MCF 10A (cell line): ENCODE results near the gene ZNF638. TPM values are rescaled to one million over a fixed set of nuclear protein-coding genes. Genes with fewer than 3 reads are reported as not detected.

ENCODE experiments used
- BruUV-seq: library from RNA; stranded (reverse); fragments of 400-500 nt; replicated peaks from 2 replicates; lab custom pipeline; 2021; lab: Mats Ljungman, UMichigan
- CTCF ChIA-PET: fragments of 300-600 bp; sonication (Branson Sonifier 250); formaldehyde crosslinking; extraction: SDS; loops from one replicate; lab custom pipeline; 2021; ENCODE audit warnings: antibody characterized with exemption, inconsistent platforms; lab: Yijun Ruan, JAX
- POLR2A ChIA-PET: fragments of 300-600, 350-650 bp; sonication (Branson Sonifier 250); formaldehyde crosslinking; extraction: SDS; loops from one replicate; lab custom pipeline; 2020; ENCODE audit warnings: antibody characterized with exemption, inconsistent platforms; lab: Yijun Ruan, JAX
- DNase-seq: peaks from one replicate; pipeline ENCODE4 v3.0.0-alpha.2; 2018; ENCODE audit not compliant: unreplicated experiment
- H3K27ac Mint-ChIP-seq: one replicate; pipeline ENCODE4 v1.8.0; 2022; ENCODE audit warnings: mild to moderate bottlenecking, low read depth, mixed read lengths; ENCODE audit not compliant: unreplicated experiment
- H3K27me3 Mint-ChIP-seq: one replicate; pipeline ENCODE4 v1.8.0; 2022; ENCODE audit warnings: mixed read lengths; ENCODE audit not compliant: insufficient read depth, unreplicated experiment
- H3K36me3 Mint-ChIP-seq: one replicate; pipeline ENCODE4 v1.8.0; 2022; ENCODE audit warnings: mild to moderate bottlenecking, moderate library complexity, mixed read lengths; ENCODE audit not compliant: insufficient read depth, unreplicated experiment
- H3K4me1 Mint-ChIP-seq: one replicate; pipeline ENCODE4 v1.8.0; 2022; ENCODE audit warnings: mixed read lengths; ENCODE audit not compliant: insufficient read depth, unreplicated experiment
- H3K4me3 Mint-ChIP-seq: one replicate; pipeline ENCODE4 v1.8.0; 2022; ENCODE audit warnings: mild to moderate bottlenecking, moderate library complexity, mixed read lengths; ENCODE audit not compliant: unreplicated experiment
- H3K9me3 Mint-ChIP-seq: one replicate; pipeline ENCODE4 v1.8.0; 2022; ENCODE audit warnings: mixed read lengths; ENCODE audit not compliant: unreplicated experiment
- CTCF ChIP-seq: fragments of 200-600 bp; IDR thresholded peaks from one replicate; pipeline ENCODE4 v1.8.0; 2022; ENCODE audit warnings: antibody characterized with exemption, mild to moderate bottlenecking; ENCODE audit not compliant: unreplicated experiment
- intact Hi-C: fragments of 100-400 bp; cut with micrococcal nuclease; formaldehyde crosslinking; loops from 2 replicates; pipeline ENCODE4 v1.14.1; 2022
- total RNA-seq: library from RNA; stranded (reverse); gene quantifications from 2 replicates; pipeline ENCODE4 v1.2.3, GENCODE V29; 2022

Gene ZNF638
- total RNA-seq, 1 experiment from 2014 or later = 142 TPM

GRCh38 chr2:71446505-71446904, 114.9 kb downstream of the ZNF638 start:
- ChIA-PET POLR2A (no interaction called here), CTCF (interaction anchor here (0.6 to 1.3 kb wide), 4 partner anchors 14 to 113 kb away, joined by 3 read pairs; no protein-coding TSS in a partner anchor)
- DNase-seq = no peak
- Mint-ChIP-seq H3K9me3 (no peaks in the 10 kb centered on the region), H3K27ac (no peak overlapping the region), H3K4me3 (no peak overlapping the region), H3K4me1 (peaks cover 7% of the 10 kb centered on the region), H3K36me3 (peaks cover 8% of the 10 kb centered on the region), H3K27me3 (no peaks in the 10 kb centered on the region)
- intact Hi-C loops = no loop called here
- TF ChIP-seq CTCF = no peak
- no TSS peak for BruUV-seq

- DNase-seq = no peak
- no peak overlapping the region for H3K4me3 Mint-ChIP-seq
- H3K36me3 Mint-ChIP-seq = no peaks in the 10 kb centered on the region
- no TSS peak for BruUV-seq
- CTCF ChIA-PET = no interaction called here
- POLR2A ChIA-PET = interaction anchor here (1.2 kb wide), 1 partner anchor 12 kb away, joined by 3 read pairs; no protein-coding TSS in a partner anchor
- H3K4me1 Mint-ChIP-seq = peaks cover 20% of the 10 kb centered on the region
- no peak for TF ChIP-seq CTCF
- no peaks in the 10 kb centered on the region for H3K27me3 Mint-ChIP-seq
- no peak overlapping the region for H3K27ac Mint-ChIP-seq
- intact Hi-C loops = no loop called here
- H3K9me3 Mint-ChIP-seq = no peaks in the 10 kb centered on the region
These were observed 117.8 kb downstream of the ZNF638 start for GRCh38 chr2:71449343-71449742.

GRCh38 chr2:71451705-71452104, 120.1 kb downstream of the ZNF638 start:
- peaks cover 6% of the 10 kb centered on the region for H3K36me3 Mint-ChIP-seq

GRCh38 chr2:71452565-71452964, 121.0 kb downstream of the ZNF638 start:
- no peak overlapping the region for H3K4me3 Mint-ChIP-seq
- intact Hi-C loops = no loop called here
- H3K36me3 Mint-ChIP-seq = peaks cover 6% of the 10 kb centered on the region
- no peaks in the 10 kb centered on the region for H3K9me3 Mint-ChIP-seq
- TF ChIP-seq CTCF = no peak
- no peaks in the 10 kb centered on the region for H3K27me3 Mint-ChIP-seq
- BruUV-seq = no TSS peak
- H3K4me1 Mint-ChIP-seq = peaks cover 20% of the 10 kb centered on the region
- ChIA-PET CTCF (no interaction called here), POLR2A (interaction anchor here (0.6 to 1.9 kb wide), 8 partner anchors 9 to 282 kb away, joined by 3 to 6 read pairs (median 4); no protein-coding TSS in a partner anchor)
- DNase-seq = peak; percentile 92
- H3K27ac Mint-ChIP-seq = no peak overlapping the region

More at GRCh38 chr2:71451705-71452104, 120.1 kb downstream of the ZNF638 start:
- Mint-ChIP-seq H3K4me1 (peaks cover 20% of the 10 kb centered on the region), H3K27ac (no peak overlapping the region), H3K4me3 (no peak overlapping the region), H3K27me3 (no peaks in the 10 kb centered on the region), H3K9me3 (no peaks in the 10 kb centered on the region)
- POLR2A ChIA-PET = interaction anchor here (0.9 to 1.8 kb wide), 2 partner anchors 9 to 17 kb away, joined by 3 to 5 read pairs; no protein-coding TSS in a partner anchor
- no peak for TF ChIP-seq CTCF
- no TSS peak for BruUV-seq
- intact Hi-C loops = no loop called here
- DNase-seq = no peak
- CTCF ChIA-PET = interaction anchor here (0.9 to 1.0 kb wide), 2 partner anchors 9 to 17 kb away, joined by 3 to 6 read pairs; no protein-coding TSS in a partner anchor
